HS-27A (cell line): Measurements from ENCODE around the gene ATM.
"Not testable (repeated sequence)": the region's sequence is repeated elsewhere in the genome, so short reads cannot be mapped to it uniquely, and the experiment has no call there.

Source experiments
- DNase-seq: peaks from one replicate; pipeline ENCODE4 v3.0.0-alpha.2; 2012; ENCODE audit warnings: low read depth, missing footprints

The ATM gene

GRCh38 chr11:108370315-108370714 is 147.4 kb downstream of the ATM start:
- no peak for DNase-seq

- DNase-seq = no peak
Measured at GRCh38 chr11:108370990-108371389, 148.1 kb downstream of the ATM start.

- not testable (repeated sequence) for DNase-seq
Measured at GRCh38 chr11:108373505-108373904, 150.6 kb downstream of the ATM start.

GRCh38 chr11:108388576-108388975 is 165.7 kb downstream of the ATM start:
- no peak for DNase-seq

- no peak for DNase-seq
Measured at GRCh38 chr11:108392353-108392752, 169.5 kb downstream of the ATM start.

- DNase-seq = no peak
Measured at GRCh38 chr11:108393046-108393445, 170.2 kb downstream of the ATM start.

GRCh38 chr11:108394744-108395284 is 171.9 kb downstream of the ATM start:
- DNase-seq = no peak

GRCh38 chr11:108396672-108397071 is 173.8 kb downstream of the ATM start:
- not testable (repeated sequence) for DNase-seq

GRCh38 chr11:108398439-108398838 is 175.6 kb downstream of the ATM start:
- no peak for DNase-seq

GRCh38 chr11:108402241-108402640 is 179.4 kb downstream of the ATM start:
- DNase-seq = no peak

- DNase-seq = no peak
Measured at GRCh38 chr11:108403052-108403451, 180.2 kb downstream of the ATM start.

- no peak for DNase-seq
Measured at GRCh38 chr11:108405706-108406105, 182.8 kb downstream of the ATM start.

- no peak for DNase-seq
Measured at GRCh38 chr11:108414958-108415357, 192.1 kb downstream of the ATM start.

- DNase-seq = not testable (repeated sequence)
Measured at GRCh38 chr11:108417551-108417950, 194.7 kb downstream of the ATM start.
